Measurements from ENCODE around the gene ATPAF2.
"Not testable (repeated sequence)": the region's sequence is repeated elsewhere in the genome, so short reads cannot be mapped to it uniquely, and the experiment has no call there.

Gene ATPAF2

GRCh38 chr17:18009609-18010420, 29.2 kb downstream of the ATPAF2 start:
- no peak for DNase-seq

DNA sequence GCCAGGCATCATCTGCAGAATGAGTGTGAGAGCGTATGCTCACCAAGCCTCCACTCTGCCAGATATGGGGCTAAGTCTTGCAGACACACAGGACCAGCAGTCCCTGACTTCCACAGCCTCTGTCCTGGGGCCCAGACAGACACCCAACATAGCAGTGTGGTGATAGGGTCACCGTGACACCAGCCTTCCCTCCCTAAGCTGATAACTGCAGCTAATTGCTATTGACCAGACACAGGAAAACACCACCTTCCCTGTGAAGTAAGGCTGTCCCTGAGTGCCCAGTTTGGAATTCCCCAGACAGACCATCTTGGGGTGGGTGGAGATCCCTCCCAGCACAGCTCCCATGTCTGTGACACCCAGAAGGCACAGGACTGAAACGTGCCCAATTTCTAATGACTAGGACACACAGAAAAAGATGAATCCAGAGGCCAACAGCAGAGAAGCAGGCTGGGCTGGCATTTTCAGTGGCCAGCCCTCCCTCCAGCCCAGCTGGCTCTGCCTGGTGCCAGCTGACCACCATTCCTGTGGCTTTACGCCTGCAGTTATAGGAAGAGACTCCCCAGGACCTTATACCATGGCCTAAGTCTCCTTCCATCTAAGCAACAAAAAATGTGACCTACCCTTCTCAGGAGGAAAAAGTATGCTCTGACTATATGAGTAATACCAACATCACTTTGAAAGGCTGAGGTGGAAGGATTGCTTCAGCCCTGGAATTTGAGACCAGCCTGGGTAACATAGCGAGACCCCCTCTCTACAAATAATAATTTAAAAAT, 30.3 kb downstream of the ATPAF2 start:
- no peak for DNase-seq

- DNase-seq = no peak
These were observed 32.3 kb downstream of the ATPAF2 start for GRCh38 chr17:18006495-18007239.

DNA sequence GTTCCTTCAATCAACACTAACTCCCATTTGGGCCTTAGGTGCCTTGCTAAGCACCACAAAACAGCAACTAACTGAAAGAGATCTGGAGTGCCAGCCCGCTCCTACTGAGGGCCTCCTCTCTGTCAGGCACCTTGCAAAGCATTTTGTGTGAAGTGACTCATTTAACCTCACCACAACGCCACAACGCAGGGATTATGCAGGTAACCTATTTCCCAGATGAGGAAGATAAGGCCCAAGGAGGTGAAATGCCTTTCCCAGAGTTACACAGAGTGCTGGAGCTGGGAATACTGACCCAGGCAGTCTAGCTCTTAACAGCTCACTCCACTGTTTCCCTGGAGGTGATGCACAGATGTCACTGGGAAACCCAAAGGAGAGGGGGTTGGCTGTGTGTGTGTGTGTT, 33.5 kb downstream of the ATPAF2 start:
- no peak for DNase-seq

GRCh38 chr17:18004884-18005305, 34.1 kb downstream of the ATPAF2 start:
- DNase-seq = no peak

DNA sequence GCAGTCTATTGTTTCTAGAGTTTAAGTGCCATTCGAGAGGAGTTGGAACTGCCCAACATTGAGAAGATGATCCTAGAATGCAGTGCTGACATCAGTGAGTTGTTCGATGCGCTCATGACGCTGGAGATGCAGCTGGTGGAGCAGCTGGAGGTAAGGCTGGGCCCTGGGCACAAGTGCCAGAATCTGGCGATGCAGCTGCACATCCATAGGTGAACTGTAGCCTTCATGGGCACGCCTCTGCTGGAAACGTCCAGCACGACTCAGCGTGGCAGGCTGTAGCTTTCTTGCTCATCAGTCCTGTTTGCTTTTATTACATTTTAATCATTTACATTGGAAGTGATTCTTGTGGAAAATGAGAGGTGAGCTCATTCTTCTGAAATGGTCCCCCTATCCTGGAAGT, 34.6 kb downstream of the ATPAF2 start:
- no peak for DNase-seq

DNA sequence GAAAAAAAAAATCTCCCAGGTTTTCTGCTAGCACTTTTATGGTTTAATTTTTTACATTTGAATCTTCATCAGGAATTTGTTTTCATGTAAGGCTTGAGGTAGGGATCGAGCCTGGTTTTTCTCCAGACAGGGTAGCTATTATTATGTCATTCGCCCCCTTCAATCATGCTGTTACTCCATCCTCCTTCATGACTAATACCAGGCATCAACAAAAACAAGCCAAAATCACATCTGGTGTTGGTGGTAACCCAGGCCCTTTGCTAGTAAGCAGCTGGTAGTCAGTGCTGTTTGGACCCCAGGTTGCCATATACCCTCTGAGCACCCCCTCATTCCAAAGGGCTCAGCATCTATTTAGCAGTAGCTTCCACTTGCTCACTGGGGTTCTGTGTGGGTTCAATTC, 36.8 kb downstream of the ATPAF2 start:
- DNase-seq = no peak

- no peak for DNase-seq
These were observed 38.9 kb downstream of the ATPAF2 start for GRCh38 chr17:18000030-18000408.

DNA sequence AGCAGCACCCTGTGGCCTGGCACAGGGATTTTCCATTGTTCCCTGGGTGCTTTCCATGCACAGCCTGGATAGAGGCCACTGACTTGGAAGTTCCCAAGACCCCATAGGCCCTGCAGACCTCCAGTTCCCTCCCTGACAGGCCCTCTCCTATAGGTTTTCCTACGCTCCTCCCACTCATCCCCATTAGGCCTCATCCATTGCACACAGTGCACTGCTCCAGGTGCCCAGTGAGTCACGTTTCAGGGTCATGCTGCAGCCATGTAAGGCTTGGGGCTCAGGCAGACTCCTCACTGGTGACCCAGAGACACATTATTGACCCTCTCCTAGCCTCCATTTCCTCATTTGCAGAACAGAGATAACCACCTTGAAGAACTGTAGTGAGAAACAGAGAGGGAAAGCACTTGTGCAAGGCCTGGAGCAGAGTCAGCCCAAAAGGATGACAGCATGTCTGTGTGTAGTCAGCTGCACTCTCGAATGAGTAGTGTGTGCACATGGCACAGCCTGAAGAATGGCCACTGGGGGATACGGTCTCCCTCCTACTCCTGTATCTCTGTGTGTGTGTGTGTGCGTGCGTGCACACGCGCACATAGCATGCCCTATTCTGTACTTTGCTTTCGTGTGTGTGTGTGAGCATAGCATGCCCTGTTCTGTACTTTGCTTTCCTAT, 39.5 kb downstream of the ATPAF2 start:
- no peak for DNase-seq

GRCh38 chr17:17998934-17999333, 40.0 kb downstream of the ATPAF2 start:
- DNase-seq = no peak

GRCh38 chr17:17995887-17996286, 43.1 kb downstream of the ATPAF2 start:
- DNase-seq = not testable (repeated sequence)

DNA sequence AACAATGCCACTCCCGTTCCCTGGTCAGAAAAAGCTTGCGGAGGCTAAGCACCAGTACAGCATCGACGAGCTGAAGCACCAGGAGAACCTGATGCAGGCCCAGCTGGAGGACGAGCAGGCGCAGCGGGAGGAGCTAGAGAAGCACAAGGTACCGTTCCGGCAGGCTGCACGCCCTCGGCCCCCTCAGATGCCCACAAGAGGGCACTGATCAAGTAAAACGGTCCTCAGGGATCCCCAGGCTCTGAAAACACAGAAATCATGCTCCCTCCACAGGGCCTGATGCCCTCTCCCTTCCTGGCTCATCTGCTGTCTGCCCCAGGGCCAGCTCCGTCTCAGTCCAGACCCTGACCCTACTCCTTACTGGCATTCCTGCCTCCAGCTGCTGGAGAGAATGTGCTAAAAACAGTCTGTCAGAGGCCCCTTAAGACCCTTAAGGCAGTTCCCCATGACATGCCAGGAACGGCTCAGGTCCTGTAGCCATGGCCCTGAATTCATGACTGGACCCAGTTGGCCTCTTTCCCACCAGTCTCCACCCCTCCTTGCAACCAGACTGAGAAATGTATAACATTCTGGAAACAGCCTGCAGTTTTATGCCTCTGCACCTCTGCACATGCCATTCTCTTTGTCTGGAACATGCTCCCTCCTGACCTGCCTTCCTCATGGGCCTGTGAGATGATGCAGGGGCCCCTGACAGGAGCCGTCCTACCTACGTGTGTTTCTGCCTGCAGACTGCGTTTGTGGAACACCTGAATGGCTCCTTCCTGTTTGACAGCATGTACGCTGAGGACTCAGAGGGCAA, 44.5 kb downstream of the ATPAF2 start:
- DNase-seq = no peak

- no peak for DNase-seq
These were observed 45.1 kb downstream of the ATPAF2 start for GRCh38 chr17:17993852-17994251.

- DNase-seq = no peak
These were observed 45.6 kb downstream of the ATPAF2 start for GRCh38 chr17:17993366-17993765.

GRCh38 chr17:17990282-17990681, 48.7 kb downstream of the ATPAF2 start:
- DNase-seq = no peak

- no peak for DNase-seq
These were observed 49.4 kb downstream of the ATPAF2 start for GRCh38 chr17:17989618-17990017.

GRCh38 chr17:17989081-17989480, 49.9 kb downstream of the ATPAF2 start:
- DNase-seq = no peak

GRCh38 chr17:17988427-17988945, 50.5 kb downstream of the ATPAF2 start:
- DNase-seq = no peak

- DNase-seq = no peak
These were observed 51.1 kb downstream of the ATPAF2 start for GRCh38 chr17:17987901-17988300.

DNA sequence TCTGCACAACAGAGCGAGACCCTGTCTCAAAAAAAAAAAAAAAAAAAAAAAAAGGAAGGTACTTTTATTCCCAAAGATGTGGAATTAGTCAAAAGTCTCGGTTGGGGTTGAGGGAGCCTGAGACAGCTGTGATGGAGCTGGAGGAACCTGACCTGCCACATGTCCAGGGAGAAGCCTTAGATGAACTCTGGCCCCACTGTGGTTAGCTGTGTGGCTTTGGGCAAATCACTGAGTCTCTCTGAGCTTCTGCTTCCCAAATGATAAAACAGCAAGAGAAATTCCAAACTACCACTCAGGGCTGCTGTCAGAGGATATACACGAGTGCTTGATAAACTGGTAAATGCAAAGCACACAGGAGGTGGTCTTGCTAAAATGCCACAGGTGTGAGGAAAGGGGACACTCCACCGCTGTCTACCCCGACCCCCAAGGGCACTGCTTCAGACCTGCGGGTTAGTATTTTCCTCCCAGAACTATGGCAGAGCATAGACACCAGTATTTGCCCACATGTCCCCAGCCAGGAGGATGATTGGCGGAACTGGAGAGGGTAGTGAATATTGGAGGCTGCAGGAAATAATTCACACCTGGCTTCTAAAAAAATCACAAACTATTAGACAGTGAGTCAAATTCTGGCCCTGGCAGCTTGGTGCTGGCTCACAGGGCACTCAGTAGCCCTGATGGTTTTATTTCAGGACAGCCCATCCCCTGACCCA, 51.6 kb downstream of the ATPAF2 start:
- no peak for DNase-seq

GRCh38 chr17:17985555-17985954, 53.4 kb downstream of the ATPAF2 start:
- DNase-seq = no peak
